Hematopoietic multipotent progenitor cell (in vitro differentiated cells): ENCODE data around the gene F12. TPM values are rescaled to one million over a fixed set of nuclear protein-coding genes. Genes with fewer than 3 reads are reported as not detected.
"Not testable (repeated sequence)": the region's sequence is repeated elsewhere in the genome, so short reads cannot be mapped to it uniquely, and the experiment has no call there.

Experiments used
- DNase-seq, 3 donors: peaks; one replicate each; pipeline ENCODE4 v3.0.0-alpha.2; 2011 to 2015; ENCODE audit warnings: low read depth in 2 of 3, low spot score in 2 of 3
- total RNA-seq: library from RNA; depleted of rRNA; stranded (reverse); fragments of >200 nt; gene quantifications from one replicate; pipeline ENCODE4 v1.2.3, GENCODE V29; 2012

Gene F12
- total RNA-seq, 1 donor: 3.2 TPM

- DNase-seq: no peak
These were observed 9.7 kb upstream of the F12 start for GRCh38 chr5:177419046-177419445.

DNA sequence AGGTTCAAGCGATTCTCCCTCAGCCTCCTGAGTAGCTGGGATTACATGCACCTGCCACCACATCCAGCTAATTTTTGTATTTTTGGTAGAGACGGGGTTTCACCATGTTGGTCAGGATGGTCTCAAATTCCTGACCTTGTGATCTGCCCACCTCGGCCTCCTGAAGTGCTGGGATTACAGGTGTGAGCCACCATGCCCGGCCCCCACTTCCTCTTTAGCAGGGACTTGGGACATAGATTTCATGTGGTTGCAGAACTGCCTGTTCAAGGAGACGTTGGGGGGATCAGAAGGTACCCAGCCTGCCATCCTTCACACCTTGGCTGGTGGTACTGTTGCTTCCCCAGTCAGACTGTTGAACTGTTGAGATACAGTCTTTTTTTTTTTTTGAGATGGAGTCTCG, 7.7 kb upstream of the F12 start:
- not testable (repeated sequence) for DNase-seq

- DNase-seq: no peak
These were observed 5.1 kb upstream of the F12 start for GRCh38 chr5:177414481-177414880.

DNA sequence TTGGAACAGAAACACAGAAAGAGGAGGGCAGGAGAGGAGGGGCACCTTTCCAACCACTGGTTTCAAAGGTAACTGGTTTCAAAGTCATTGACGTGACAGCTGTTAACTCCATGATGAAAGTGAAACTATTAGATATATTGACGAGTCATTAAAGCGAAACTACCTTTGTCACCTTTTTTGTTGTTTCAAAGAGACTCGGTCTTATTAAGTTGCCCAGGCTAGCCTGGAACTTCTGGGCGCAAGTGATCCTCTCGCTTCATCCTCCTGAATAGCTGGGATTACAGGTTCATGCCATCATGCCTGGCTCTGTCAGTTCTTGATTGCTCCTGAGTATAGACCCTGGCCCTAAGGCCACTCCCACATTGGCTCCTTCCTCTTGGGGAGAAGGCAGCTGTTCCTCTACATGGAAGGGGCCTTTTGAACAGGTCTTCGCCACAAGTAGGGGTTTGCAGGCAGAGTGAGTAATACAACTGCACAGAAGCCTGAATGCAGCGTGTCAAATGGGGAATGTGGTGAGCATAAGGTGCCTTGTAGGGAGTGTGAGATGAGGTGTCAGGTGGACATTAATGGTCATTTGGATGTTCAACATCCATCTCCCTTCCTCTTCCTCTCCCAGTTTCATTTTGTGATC, 3.4 kb upstream of the F12 start:
- no peak for DNase-seq

GRCh38 chr5:177410575-177410974, 1.2 kb upstream of the F12 start:
- no peak for DNase-seq

- peak in 2 of 3 donors; percentile 73 to 82 for DNase-seq
These were observed 3.6 kb downstream of the F12 start for GRCh38 chr5:177405805-177406204.

DNA sequence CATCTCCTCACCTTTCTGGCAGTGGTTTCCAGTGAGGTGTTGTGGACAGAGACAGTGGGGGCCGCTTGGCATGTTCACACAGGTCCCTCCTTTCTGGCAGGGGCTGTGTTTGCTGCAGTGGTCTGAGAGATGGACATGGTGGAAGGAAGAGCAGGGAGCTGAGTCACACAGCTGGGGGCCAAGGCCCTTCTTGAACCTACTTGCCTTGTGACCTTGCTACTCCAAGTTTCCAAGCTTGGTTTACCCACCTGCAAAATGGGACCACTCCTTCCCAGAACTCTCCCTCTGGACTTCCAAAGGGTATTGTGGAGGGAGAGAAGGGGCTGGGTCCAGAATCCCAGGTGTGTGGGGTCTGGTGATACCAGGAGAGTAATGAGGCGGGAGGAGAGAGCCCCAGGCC, 4.1 kb downstream of the F12 start:
- no peak for DNase-seq

DNA sequence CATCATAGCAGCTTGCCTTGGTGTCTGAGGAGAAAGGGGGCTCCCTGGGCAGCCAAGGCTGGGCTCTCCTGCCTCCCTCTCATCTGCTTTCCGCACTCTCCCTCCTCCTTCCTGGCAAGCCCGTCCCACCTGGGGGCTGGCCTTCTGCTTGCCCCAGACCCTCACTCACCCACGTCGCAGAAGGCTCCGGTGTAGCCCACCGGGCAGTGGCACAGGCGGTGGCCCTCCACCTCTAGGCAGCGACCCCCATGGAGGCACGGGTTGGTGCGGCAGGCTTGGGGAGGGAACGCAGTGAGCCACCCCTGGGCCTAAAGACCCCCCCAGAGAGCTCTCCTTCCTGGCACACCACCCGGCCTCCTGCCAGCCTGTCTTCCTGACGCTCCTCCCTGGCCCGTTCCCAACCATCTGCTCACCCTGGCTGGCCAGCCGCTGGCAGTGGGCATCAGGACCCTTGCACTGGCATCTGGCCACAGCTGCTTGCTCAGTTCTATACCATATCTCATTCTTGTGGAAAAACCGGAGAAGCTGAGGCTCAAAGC, 4.7 kb downstream of the F12 start:
- DNase-seq: no peak

GRCh38 chr5:177403792-177404640, 5.3 kb downstream of the F12 start:
- DNase-seq: peak; percentile 69 to 92 (median 91)

GRCh38 chr5:177403102-177403791, 6.1 kb downstream of the F12 start:
- DNase-seq: peak in 2 of 3 donors; percentile 54

DNA sequence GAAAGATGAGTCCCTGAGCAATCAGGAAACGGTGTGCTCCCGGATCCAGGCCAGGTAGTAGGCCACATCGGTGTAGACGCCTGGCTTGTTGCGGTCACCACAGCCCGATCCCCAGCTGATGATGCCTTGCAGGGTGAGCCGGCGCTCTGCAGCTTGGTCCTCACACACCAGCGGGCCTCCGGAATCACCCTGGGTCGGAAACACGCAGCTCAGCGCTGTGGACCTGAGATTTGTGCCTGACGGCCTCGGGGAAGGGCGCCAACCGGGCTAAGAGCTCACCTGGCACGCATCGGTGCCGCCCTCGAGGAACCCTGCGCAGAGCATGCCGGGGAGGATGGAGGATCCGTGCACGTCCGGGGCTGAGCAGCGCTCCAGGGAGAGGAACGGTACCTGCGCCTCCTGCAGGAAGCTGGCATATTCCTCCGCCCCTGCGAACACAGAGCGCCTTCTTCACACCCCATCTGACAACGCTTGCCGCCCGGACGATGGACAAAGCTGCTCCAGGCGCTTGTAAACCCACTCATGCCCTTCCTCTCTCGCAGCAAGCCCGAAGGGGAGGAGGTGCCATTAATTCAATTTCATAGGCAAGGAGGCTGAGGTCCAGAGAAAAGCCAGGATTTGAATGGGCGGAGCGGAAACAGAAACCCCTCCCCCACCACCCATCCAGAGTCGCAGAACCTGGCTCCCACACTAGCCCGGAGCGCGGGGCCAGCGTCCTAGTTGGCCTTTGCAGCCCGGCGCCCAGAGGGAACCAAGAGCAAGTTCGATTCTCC, 6.9 kb downstream of the F12 start:
- DNase-seq: peak in 1 of 3 donors; percentile 22

GRCh38 chr5:177399997-177400868, 9.1 kb downstream of the F12 start, which contains the start of gene PFN3:
PFN3 (minus strand) TSS chr5:177400661; CDS start chr5:177400576, 85 bp downstream.
- DNase-seq: peak in 1 of 3 donors; percentile 21

GRCh38 chr5:177397875-177398390, 11.4 kb downstream of the F12 start:
- DNase-seq: no peak

- DNase-seq: no peak
These were observed 12.6 kb downstream of the F12 start for GRCh38 chr5:177396807-177397206.

GRCh38 chr5:177396078-177396477, 13.3 kb downstream of the F12 start:
- DNase-seq: no peak

GRCh38 chr5:177393990-177394389, 15.4 kb downstream of the F12 start:
- DNase-seq: no peak

DNA sequence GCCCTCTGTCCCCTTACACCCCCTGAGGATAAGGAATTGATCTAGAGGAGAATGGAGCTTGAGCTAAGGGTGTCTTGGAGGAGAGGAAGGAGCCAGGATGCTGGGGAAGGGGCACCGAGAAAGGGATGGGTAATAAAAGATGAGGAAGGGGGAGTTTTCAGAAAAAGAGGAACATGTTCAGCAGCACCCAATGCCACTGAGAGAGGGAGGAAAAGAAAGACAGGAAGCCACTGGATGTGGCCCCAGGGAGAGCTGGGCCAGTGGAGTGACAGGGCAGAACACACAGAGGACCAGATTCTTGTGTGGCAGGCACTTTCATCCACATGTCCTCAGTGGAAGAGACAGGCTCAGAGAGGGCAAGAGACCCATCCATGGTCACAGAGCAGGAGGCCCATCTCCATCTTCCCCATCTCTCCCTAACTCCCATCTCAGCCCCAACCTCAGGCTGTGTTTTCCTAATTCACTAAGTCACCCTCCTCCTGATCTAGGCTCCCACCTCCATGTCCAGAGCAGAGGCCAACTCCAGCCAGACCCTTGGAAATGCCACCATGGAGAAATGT, 16.1 kb downstream of the F12 start:
- DNase-seq: peak in 2 of 3 donors; percentile 36 to 46

- no peak for DNase-seq
These were observed 16.6 kb downstream of the F12 start for GRCh38 chr5:177392765-177393164.
